ENCODE data around the gene ZNF784.

GRCh38 chr19:55670280-55671053 lies 46.1 kb upstream of the ZNF784 start:
- TF ChIP-seq GATA3 (IDR thresholded peaks at IDR 0.05; ENCODE audit: low read depth, low read length) (no peak), GATA2 (IDR thresholded peaks at IDR 0.05; ENCODE audit: low read depth, low read length) (no peak)

Data from SH-SY5Y (cell line).